ENCODE data around the gene HRH1. TPM values are rescaled to one million over a fixed set of nuclear protein-coding genes. Genes with fewer than 3 reads are reported as not detected.

Gene HRH1
- total RNA-seq, 1 experiment from 2014 or later = 7.0 TPM

- H3K27ac ChIP-seq (ENCODE audit: low read depth, low read length) = no peak overlapping the region
- no TSS peak for BruUV-seq (replicated peaks)
These were observed 8.4 kb upstream of the HRH1 start for GRCh38 chr3:11145888-11146287.

GRCh38 chr3:11146773-11147660 is 7.3 kb upstream of the HRH1 start:
- DNase-seq (ENCODE audit: low read depth, low spot score) = no peak

More at GRCh38 chr3:11145888-11146287, 8.4 kb upstream of the HRH1 start:
- no peak for TF ChIP-seq EZH2 (IDR thresholded peaks at IDR 0.05)
- peak; percentile 45; the same call in 1 of the 2 replicates for TF ChIP-seq JUND (IDR thresholded peaks at IDR 0.05)
- TF ChIP-seq SP1 (IDR thresholded peaks at IDR 0.05; ENCODE audit: low read depth) = peak; percentile 24; the same call in 1 of the 2 replicates
- peak; percentile 42; the same call in 1 of the 2 replicates for TF ChIP-seq FOSL1 (IDR thresholded peaks at IDR 0.05; ENCODE audit: low read depth)
- H3K27me3 ChIP-seq (ENCODE audit: insufficient read depth, low read length) = no peaks in the 10 kb centered on the region
- H3K4me1 ChIP-seq (ENCODE audit: control insufficient read depth in 1 of 2, insufficient read depth in 2 of 2, low read length in 2 of 2) = peaks cover 2 to 35% of the 10 kb centered on the region in 2 experiments; a peak in 3 of 4 replicates
- no peaks in the 10 kb centered on the region for H3K9me2 ChIP-seq (ENCODE audit: insufficient read depth)
- intact Hi-C loops (cut with micrococcal nuclease) = no loop called here
- ChIA-PET POLR2A (no interaction called here), RAD21 (ENCODE audit: low non-redundant PET in 1 of 2, low total read pairs in 2 of 2, uncharacterized antibody in 2 of 2, unreplicated experiment in 2 of 2) (no interaction called here), CTCF (no interaction called here)
- no peak overlapping the region for H3K9ac ChIP-seq (ENCODE audit: low read length)
- DNase-seq (ENCODE audit: low read depth, low spot score) (peak; percentile 36), ATAC-seq (no peak)
- H3K9me3 ChIP-seq (ENCODE audit: control insufficient read depth in 1 of 2, insufficient read depth in 1 of 2, low read depth in 1 of 2, low read length in 2 of 2) = no peaks in the 10 kb centered on the region
- no peaks in the 10 kb centered on the region for H3K36me3 ChIP-seq (ENCODE audit: control insufficient read depth in 1 of 2, insufficient read depth in 2 of 2, low read length in 2 of 2)
- H3K4me3 ChIP-seq (replicated peaks in 1 of 2; ENCODE audit: low read depth in 1 of 2, low read length in 2 of 2) = no peak overlapping the region
- peak overlapping the region; percentile 37 for H3K4me2 ChIP-seq (ENCODE audit: low read length)
- H2AFZ ChIP-seq (ENCODE audit: low read depth, low read length, poor library complexity, severe bottlenecking) = no peak overlapping the region
- no peaks in the 10 kb centered on the region for H3K79me2 ChIP-seq (ENCODE audit: insufficient read depth, low read length)
- no peaks in the 10 kb centered on the region for H4K20me1 ChIP-seq (ENCODE audit: insufficient read depth)

More at GRCh38 chr3:11146773-11147660, 7.3 kb upstream of the HRH1 start:
- CTCF ChIA-PET = no interaction called here
- POLR2A ChIA-PET = no interaction called here
- H3K27ac ChIP-seq (ENCODE audit: low read depth, low read length) = no peak overlapping the region
- H3K4me1 ChIP-seq (ENCODE audit: control insufficient read depth in 1 of 2, insufficient read depth in 2 of 2, low read length in 2 of 2) = peaks cover 0 to 33% of the 10 kb centered on the region in 2 experiments; a peak in 2 of 4 replicates
- TF ChIP-seq YY1 (IDR thresholded peaks at IDR 0.05; ENCODE audit: extremely low read depth, insufficient replicate concordance, low read depth, low read length) (no peak), CBX3 (IDR thresholded peaks at IDR 0.05; ENCODE audit: low read depth) (no peak), ZNF274 (IDR thresholded peaks at IDR 0.05; ENCODE audit: low read depth, low read length) (no peak), SRF (IDR thresholded peaks at IDR 0.05; ENCODE audit: low read depth) (no peak)
- H3K9ac ChIP-seq (ENCODE audit: low read length) = no peak overlapping the region
- no peaks in the 10 kb centered on the region for H3K36me3 ChIP-seq (ENCODE audit: control insufficient read depth in 1 of 2, insufficient read depth in 2 of 2, low read length in 2 of 2)
- ATAC-seq = no peak
- H3K79me2 ChIP-seq (ENCODE audit: insufficient read depth, low read length) = no peaks in the 10 kb centered on the region
- no peaks in the 10 kb centered on the region for H3K9me2 ChIP-seq (ENCODE audit: insufficient read depth)
- H3K4me3 ChIP-seq (replicated peaks in 1 of 2; ENCODE audit: low read depth in 1 of 2, low read length in 2 of 2) = no peak overlapping the region
- H3K27me3 ChIP-seq (ENCODE audit: insufficient read depth, low read length) = no peaks in the 10 kb centered on the region
- peak overlapping the region; percentile 37 for H3K4me2 ChIP-seq (ENCODE audit: low read length)
- intact Hi-C loops (cut with micrococcal nuclease) = no loop called here
- no peak overlapping the region for H2AFZ ChIP-seq (ENCODE audit: low read depth, low read length, poor library complexity, severe bottlenecking)
- H4K20me1 ChIP-seq (ENCODE audit: insufficient read depth) = no peaks in the 10 kb centered on the region
- no peaks in the 10 kb centered on the region for H3K9me3 ChIP-seq (ENCODE audit: control insufficient read depth in 1 of 2, insufficient read depth in 1 of 2, low read depth in 1 of 2, low read length in 2 of 2)
- BruUV-seq (replicated peaks) = no TSS peak
- RAD21 ChIA-PET (ENCODE audit: low non-redundant PET in 1 of 2, low total read pairs in 2 of 2, uncharacterized antibody in 2 of 2, unreplicated experiment in 2 of 2) = no interaction called here

Measured in HCT116 (cell line).